Measurements from ENCODE around the gene RBMS1. TPM values are rescaled to one million over a fixed set of nuclear protein-coding genes. Genes with fewer than 3 reads are reported as not detected.

RBMS1 gene
- total RNA-seq, 1 experiment from 2014 or later = 61.9 TPM

- intact Hi-C loops (cut with micrococcal nuclease; ENCODE audit: unreplicated experiment) = no loop called here
- H3K4me1 Mint-ChIP-seq (ENCODE audit: low read depth, unreplicated experiment) = no peaks in the 10 kb centered on the region
- H3K36me3 Mint-ChIP-seq (ENCODE audit: insufficient read depth, unreplicated experiment) = no peaks in the 10 kb centered on the region
- H3K27me3 Mint-ChIP-seq (ENCODE audit: unreplicated experiment) = no peaks in the 10 kb centered on the region
- no TSS peak for BruUV-seq (replicated peaks)
- no peak for DNase-seq
- H3K4me3 Mint-ChIP-seq (ENCODE audit: low read depth, unreplicated experiment) = no peak overlapping the region
- CTCF ChIA-PET = interaction anchor here (1.0 kb wide), 1 partner anchor 53 kb away, joined by 5 read pairs; no protein-coding TSS in a partner anchor
- H3K27ac Mint-ChIP-seq (ENCODE audit: unreplicated experiment) = no peak overlapping the region
- H3K9me3 Mint-ChIP-seq (ENCODE audit: low read depth, unreplicated experiment) = no peaks in the 10 kb centered on the region
- no peak for TF ChIP-seq CTCF (IDR thresholded peaks at IDR 0.05; ENCODE audit: unreplicated experiment)
These were observed 7.3 kb downstream of the RBMS1 start for GRCh38 chr2:160486341-160486740.

DNA sequence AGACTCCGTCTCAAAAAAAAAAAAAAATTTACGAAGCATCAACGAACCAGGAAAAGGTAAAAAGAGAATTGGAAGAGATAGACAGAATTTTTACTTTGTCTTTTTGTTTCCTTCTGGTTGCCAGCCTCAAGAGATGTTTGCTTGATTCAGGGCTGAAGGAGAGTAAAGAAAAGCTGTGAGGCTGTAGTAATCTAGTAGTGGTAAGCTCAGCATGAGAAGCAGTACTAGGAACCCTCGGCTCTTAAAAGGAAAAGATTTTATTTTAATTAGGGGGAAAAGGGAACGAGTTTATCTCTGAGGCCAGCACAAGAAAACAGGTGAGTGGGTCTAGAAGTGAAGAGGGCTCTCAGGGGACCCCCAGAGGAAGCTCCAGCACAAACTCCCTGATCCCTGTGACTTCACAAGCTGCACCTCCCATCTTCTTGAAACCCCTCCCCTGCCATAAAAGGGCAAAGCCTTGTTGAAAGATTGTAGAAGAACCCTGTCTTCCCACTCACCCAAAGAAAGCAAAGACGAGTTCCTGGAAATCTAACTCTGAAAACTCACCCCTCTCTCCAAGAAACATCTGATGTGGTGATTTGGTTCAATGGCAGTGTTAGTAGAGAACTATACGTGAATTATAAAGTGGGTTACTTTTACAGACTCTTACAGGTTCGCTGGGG is 8.6 kb downstream of the RBMS1 start:
- CTCF ChIA-PET = no interaction called here

DNA sequence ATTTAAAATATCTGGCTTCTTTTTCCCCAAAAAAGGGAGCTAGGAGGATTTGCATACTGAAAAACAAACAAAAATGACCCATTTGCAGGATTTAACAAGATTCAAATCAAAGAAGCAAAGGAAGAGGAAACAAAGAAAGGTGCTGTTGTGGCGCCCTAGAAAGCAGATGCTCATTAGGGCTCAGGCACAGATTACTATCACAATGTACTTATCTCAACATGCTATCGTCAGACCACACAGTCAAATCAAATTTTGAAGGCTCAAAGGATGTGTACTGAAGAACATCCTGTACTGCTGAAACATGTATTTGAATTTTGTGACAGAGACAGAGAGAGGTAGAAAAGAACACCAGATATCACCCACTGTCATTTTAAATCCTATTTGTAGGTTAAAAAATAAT is 10.9 kb downstream of the RBMS1 start:
- CTCF ChIA-PET = interaction anchor here (0.7 kb wide), 1 partner anchor 68 kb away, joined by 3 read pairs; no protein-coding TSS in a partner anchor
- TF ChIP-seq CTCF (IDR thresholded peaks at IDR 0.05; ENCODE audit: unreplicated experiment) = no peak
- no peak overlapping the region for H3K27ac Mint-ChIP-seq (ENCODE audit: unreplicated experiment)
- H3K4me1 Mint-ChIP-seq (ENCODE audit: low read depth, unreplicated experiment) = no peaks in the 10 kb centered on the region
- H3K9me3 Mint-ChIP-seq (ENCODE audit: low read depth, unreplicated experiment) = no peaks in the 10 kb centered on the region
- DNase-seq = no peak
- no peaks in the 10 kb centered on the region for H3K36me3 Mint-ChIP-seq (ENCODE audit: insufficient read depth, unreplicated experiment)
- no TSS peak for BruUV-seq (replicated peaks)
- H3K27me3 Mint-ChIP-seq (ENCODE audit: unreplicated experiment) = no peaks in the 10 kb centered on the region
- intact Hi-C loops (cut with micrococcal nuclease; ENCODE audit: unreplicated experiment) = no loop called here
- H3K4me3 Mint-ChIP-seq (ENCODE audit: low read depth, unreplicated experiment) = no peak overlapping the region

More for the DNA sequence above, 8.6 kb downstream of the RBMS1 start:
- no peaks in the 10 kb centered on the region for H3K36me3 Mint-ChIP-seq (ENCODE audit: insufficient read depth, unreplicated experiment)
- H3K9me3 Mint-ChIP-seq (ENCODE audit: low read depth, unreplicated experiment) = no peaks in the 10 kb centered on the region
- no TSS peak for BruUV-seq (replicated peaks)
- H3K4me3 Mint-ChIP-seq (ENCODE audit: low read depth, unreplicated experiment) = no peak overlapping the region
- intact Hi-C loops (cut with micrococcal nuclease; ENCODE audit: unreplicated experiment) = no loop called here
- TF ChIP-seq CTCF (IDR thresholded peaks at IDR 0.05; ENCODE audit: unreplicated experiment) = no peak
- H3K27me3 Mint-ChIP-seq (ENCODE audit: unreplicated experiment) = no peaks in the 10 kb centered on the region
- no peak for DNase-seq
- H3K27ac Mint-ChIP-seq (ENCODE audit: unreplicated experiment) = no peak overlapping the region
- H3K4me1 Mint-ChIP-seq (ENCODE audit: low read depth, unreplicated experiment) = no peaks in the 10 kb centered on the region

- no peaks in the 10 kb centered on the region for H3K36me3 Mint-ChIP-seq (ENCODE audit: insufficient read depth, unreplicated experiment)
- TF ChIP-seq CTCF (IDR thresholded peaks at IDR 0.05; ENCODE audit: unreplicated experiment) = no peak
- CTCF ChIA-PET = interaction anchor here (1.6 kb wide), 1 partner anchor 10 kb away, joined by 4 read pairs; no protein-coding TSS in a partner anchor
- no peaks in the 10 kb centered on the region for H3K9me3 Mint-ChIP-seq (ENCODE audit: low read depth, unreplicated experiment)
- no peaks in the 10 kb centered on the region for H3K4me1 Mint-ChIP-seq (ENCODE audit: low read depth, unreplicated experiment)
- no peaks in the 10 kb centered on the region for H3K27me3 Mint-ChIP-seq (ENCODE audit: unreplicated experiment)
- H3K27ac Mint-ChIP-seq (ENCODE audit: unreplicated experiment) = no peak overlapping the region
- no peak overlapping the region for H3K4me3 Mint-ChIP-seq (ENCODE audit: low read depth, unreplicated experiment)
- intact Hi-C loops (cut with micrococcal nuclease; ENCODE audit: unreplicated experiment) = no loop called here
- no TSS peak for BruUV-seq (replicated peaks)
- no peak for DNase-seq
These were observed 14.3 kb downstream of the RBMS1 start for GRCh38 chr2:160479269-160479668.

Data from Calu3 (cell line).